Body of pancreas (tissue), 4 donors: ENCODE results near the gene ERBB4.

Experiments
- CTCF ChIP-seq, 7 experiments: fragments of 450-650 bp in 4 of 7; fragments of 200-600 bp in 3 of 7; sonication (generic) in 3 of 7; IDR thresholded peaks; one replicate each; pipeline ENCODE4 v1.5.1; 2016 to 2019; ENCODE audit warnings: antibody characterized with exemption in 7 of 7
- POLR2A ChIP-seq, 3 donors: fragments of 450-650 bp; IDR thresholded peaks; one replicate each; pipeline ENCODE4 v1.6.1; 2016; ENCODE audit warnings: antibody characterized with exemption in 3 of 3, mild to moderate bottlenecking in 2 of 3

GRCh38 chr2:212556296-212556695, 17.7 kb upstream of the ERBB4 start:
- TF ChIP-seq CTCF (IDR thresholded peaks at IDR 0.05) (no peak), POLR2A (IDR thresholded peaks at IDR 0.05) (no peak)
